H9 (cell line): ENCODE data around the gene COL18A1. TPM values are rescaled to one million over a fixed set of nuclear protein-coding genes. Genes with fewer than 3 reads are reported as not detected.

Experiments
- DNase-seq: peaks from one replicate; pipeline ENCODE4 v3.0.0-alpha.2; 2017
- H2AFZ ChIP-seq: one replicate; pipeline ENCODE4 v1.6.1; 2013; ENCODE audit warnings: mild to moderate bottlenecking, low read length, control low read depth, moderate library complexity
- H2AK5ac ChIP-seq: 2 replicates; pipeline ENCODE4 v1.6.1; 2013; ENCODE audit warnings: low read length, control low read depth, mixed read lengths; ENCODE audit not compliant: insufficient read length
- H2BK120ac ChIP-seq: one replicate; pipeline ENCODE4 v1.6.1; 2013; ENCODE audit warnings: low read depth, mild to moderate bottlenecking, low read length, control low read depth, inconsistent platforms; ENCODE audit not compliant: poor library complexity, severe bottlenecking
- H2BK12ac ChIP-seq: 2 replicates; pipeline ENCODE4 v1.6.1; 2013; ENCODE audit warnings: low read length, control low read depth, mixed read lengths, low read depth; ENCODE audit not compliant: insufficient read length
- H2BK15ac ChIP-seq: 2 replicates; pipeline ENCODE4 v1.6.1; 2013; ENCODE audit warnings: low read depth, low read length, control low read depth
- H2BK20ac ChIP-seq: one replicate; pipeline ENCODE4 v1.6.1; 2013; ENCODE audit warnings: low read depth, mild to moderate bottlenecking, low read length, control low read depth, inconsistent platforms; ENCODE audit not compliant: poor library complexity, severe bottlenecking
- H2BK5ac ChIP-seq: 2 replicates; pipeline ENCODE4 v1.6.1; 2013; ENCODE audit warnings: low read length, control low read depth, mixed read lengths; ENCODE audit not compliant: insufficient read length
- H3K14ac ChIP-seq: 2 replicates; pipeline ENCODE4 v1.6.1; 2013; ENCODE audit warnings: low read length, control low read depth; ENCODE audit not compliant: insufficient read depth
- H3K18ac ChIP-seq: 2 replicates; pipeline ENCODE4 v1.6.1; 2013; ENCODE audit warnings: low read depth, mild to moderate bottlenecking, mixed read lengths, low read length, control low read depth; ENCODE audit not compliant: insufficient read length
- H3K23ac ChIP-seq: 2 replicates; pipeline ENCODE4 v1.6.1; 2013; ENCODE audit warnings: low read length, control low read depth, mixed read lengths, low read depth; ENCODE audit not compliant: insufficient read length
- H3K23me2 ChIP-seq: 2 replicates; pipeline ENCODE4 v1.6.1; 2013; ENCODE audit warnings: low read depth, mild to moderate bottlenecking, mixed read lengths, low read length, control low read depth; ENCODE audit not compliant: insufficient read length, poor library complexity, severe bottlenecking
- H3K27ac ChIP-seq: 2 replicates; pipeline ENCODE4 v1.5.1; 2013; ENCODE audit warnings: low read length, control low read depth, mixed read lengths, low read depth; ENCODE audit not compliant: insufficient read length
- H3K27me3 ChIP-seq: 2 replicates; pipeline ENCODE4 v1.6.1; 2013; ENCODE audit warnings: low read length, control low read depth, inconsistent platforms; ENCODE audit not compliant: insufficient read depth
- H3K4ac ChIP-seq: 2 replicates; pipeline ENCODE4 v1.6.1; 2013; ENCODE audit warnings: low read depth, mild to moderate bottlenecking, control low read depth, inconsistent platforms, low read length, moderate library complexity
- H3K4me1 ChIP-seq: 2 replicates; pipeline ENCODE4 v1.6.1; 2013; ENCODE audit warnings: low read length, control low read depth, inconsistent platforms; ENCODE audit not compliant: insufficient read depth
- H3K4me2 ChIP-seq: 2 replicates; pipeline ENCODE4 v1.6.1; 2013; ENCODE audit warnings: low read length, control low read depth, mixed read lengths; ENCODE audit not compliant: insufficient read length, insufficient read depth
- H3K56ac ChIP-seq: 2 replicates; pipeline ENCODE4 v1.6.1; 2013; ENCODE audit warnings: low read depth, mild to moderate bottlenecking, mixed read lengths, low read length, control low read depth; ENCODE audit not compliant: insufficient read length
- H3K79me1 ChIP-seq: 2 replicates; pipeline ENCODE4 v1.6.1; 2013; ENCODE audit warnings: low read depth, mild to moderate bottlenecking, moderate library complexity, low read length, control low read depth, inconsistent platforms; ENCODE audit not compliant: insufficient read depth, poor library complexity, severe bottlenecking
- H3K79me2 ChIP-seq: 2 replicates; pipeline ENCODE4 v1.6.1; 2013; ENCODE audit warnings: low read length, control low read depth, inconsistent platforms; ENCODE audit not compliant: insufficient read depth
- H3K9ac ChIP-seq: 2 replicates; pipeline ENCODE4 v1.6.1; 2013; ENCODE audit warnings: low read length, control low read depth, mixed read lengths; ENCODE audit not compliant: insufficient read length; ENCODE audit errors: extremely low read depth
- H3K9me3 ChIP-seq: one replicate; pipeline ENCODE4 v1.6.1; 2013; ENCODE audit warnings: low read depth, low read length, inconsistent platforms; ENCODE audit not compliant: control insufficient read depth
- H3T11ph ChIP-seq: one replicate; pipeline ENCODE4 v1.6.1; 2013; ENCODE audit warnings: mild to moderate bottlenecking, low read length, control low read depth, inconsistent platforms
- H4K20me1 ChIP-seq: one replicate; pipeline ENCODE4 v1.6.1; 2013; ENCODE audit not compliant: control insufficient read depth, insufficient read length, insufficient read depth
- H4K5ac ChIP-seq: 2 replicates; pipeline ENCODE4 v1.6.1; 2013; ENCODE audit warnings: low read depth, mild to moderate bottlenecking, mixed read lengths, low read length, control low read depth; ENCODE audit not compliant: insufficient read length
- H4K8ac ChIP-seq: replicated peaks from 2 replicates; pipeline ENCODE4 v1.6.1; 2013; ENCODE audit warnings: low read length, control low read depth, mixed read lengths, low read depth; ENCODE audit not compliant: insufficient read length
- H4K91ac ChIP-seq: 2 replicates; pipeline ENCODE4 v1.6.1; 2013; ENCODE audit warnings: low read depth, mild to moderate bottlenecking, moderate library complexity, mixed read lengths, low read length, control low read depth; ENCODE audit not compliant: insufficient read length
- H3K27ac Mint-ChIP-seq, 3 experiments: 2 replicates in 2 of 3; 3 replicates in 1 of 3; pipeline ENCODE4 v1.8.0; 2020 to 2021; ENCODE audit warnings: mixed read lengths in 3 of 3, mild to moderate bottlenecking in 1 of 3, moderate library complexity in 1 of 3
- H3K27me3 Mint-ChIP-seq: 2 replicates; pipeline ENCODE4 v1.8.0; 2021; ENCODE audit warnings: low read depth, mild to moderate bottlenecking, moderate library complexity, mixed read lengths
- H3K36me3 Mint-ChIP-seq, 3 experiments: 2 replicates in 2 of 3; 3 replicates in 1 of 3; pipeline ENCODE4 v1.8.0; 2020 to 2021; ENCODE audit warnings: low read depth in 3 of 3, mixed read lengths in 3 of 3; ENCODE audit not compliant: insufficient read depth in 1 of 3
- H3K4me1 Mint-ChIP-seq, 2 experiments: 2 replicates each; pipeline ENCODE4 v1.8.0; 2020; ENCODE audit warnings: mixed read lengths in 2 of 2
- H3K4me3 Mint-ChIP-seq, 2 experiments: 2 replicates in 1 of 2; 3 replicates in 1 of 2; pipeline ENCODE4 v1.8.0; 2020 to 2021; ENCODE audit warnings: mild to moderate bottlenecking in 2 of 2, mixed read lengths in 2 of 2, moderate library complexity in 1 of 2
- H3K9me3 Mint-ChIP-seq, 2 experiments: 2 replicates in 1 of 2; 3 replicates in 1 of 2; pipeline ENCODE4 v1.8.0; 2020; ENCODE audit warnings: mild to moderate bottlenecking in 2 of 2, mixed read lengths in 2 of 2, moderate library complexity in 1 of 2
- WGBS: extraction: QIAGEN DNeasy Blood & Tissue Kit; methylation state at CpG from one replicate; pipeline ENCODE4 v1.1.7; 2013; ENCODE audit warnings: missing lambda C conversion rate, low lambda C conversion rate, mixed read lengths; ENCODE audit not compliant: insufficient read length; ENCODE audit errors: extremely low coverage; 5-methylcytosine and 5-hydroxymethylcytosine counted together
- total RNA-seq: library from RNA; stranded (reverse); gene quantifications from 2 replicates; pipeline ENCODE4 v1.2.1, GENCODE V29; 2021
- TF ChIP-seq, protein P1 (sequence below): fragments of 200-600 bp; sonication (generic); conservative IDR thresholded peaks from 3 replicates; pipeline ENCODE4 v1.8.0; 2021; ENCODE audit warnings: antibody characterized with exemption, mild to moderate bottlenecking

COL18A1 gene
- total RNA-seq, 1 experiment from 2014 or later = 232 TPM

DNA sequence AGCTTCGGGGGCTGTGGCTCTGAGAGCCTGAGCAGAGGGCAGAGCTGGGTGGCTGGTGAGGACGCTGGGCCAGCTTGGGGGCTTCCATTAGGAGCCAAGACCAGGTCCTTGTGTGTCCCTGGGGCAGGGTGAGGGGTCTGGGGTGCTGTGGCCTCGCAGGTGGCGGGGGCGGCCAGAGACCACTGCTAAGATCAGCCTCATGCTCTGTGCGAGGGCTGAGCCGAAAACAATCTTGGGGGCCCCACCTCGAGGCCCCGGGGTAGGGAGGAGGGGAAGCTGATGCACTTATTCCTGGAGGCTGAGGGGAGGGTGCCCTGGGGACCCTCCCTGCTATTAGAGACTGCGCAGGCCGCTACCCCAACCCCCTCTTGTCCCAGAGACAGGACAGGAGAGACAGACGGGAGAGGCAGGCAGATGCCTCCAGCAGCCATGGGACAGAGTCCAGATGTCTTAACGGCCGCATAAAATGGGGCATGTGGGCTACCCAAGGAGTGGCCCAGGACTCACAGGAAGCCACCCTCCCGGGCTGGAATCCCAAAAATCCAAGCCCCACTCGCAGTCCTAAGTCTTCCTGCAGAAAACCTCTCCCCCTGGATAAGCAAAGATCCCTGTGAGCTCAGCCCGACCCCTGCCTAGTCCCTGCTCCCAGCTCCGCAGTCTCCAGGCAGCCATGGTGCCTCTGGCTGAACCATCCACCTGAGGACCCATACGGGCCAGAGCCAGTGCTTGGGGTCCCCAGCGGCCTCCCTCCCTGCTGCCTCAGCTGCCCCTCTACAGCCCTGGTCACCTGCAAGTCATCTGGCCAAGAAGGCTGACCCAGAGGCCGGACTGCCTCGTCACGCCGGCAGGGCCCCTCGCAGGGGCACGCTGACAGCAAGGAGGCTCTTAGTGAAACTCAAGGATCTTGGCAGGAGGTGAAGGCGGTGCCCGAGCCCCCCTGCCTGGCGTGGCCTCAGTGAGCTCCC is 43.6 kb upstream of the COL18A1 start:
- Histone ChIP-seq H3K14ac (peak overlapping the region; percentile 53; the same call in 1 of the 2 replicates), H3K18ac (no peak overlapping the region), H2BK15ac (no peak overlapping the region), H3K27me3 (no peaks in the 10 kb centered on the region), H4K20me1 (no peaks in the 10 kb centered on the region), H3K4me1 (peaks cover 2% of the 10 kb centered on the region; the same call in 1 of the 2 replicates), H4K8ac (no peak overlapping the region), H2AK5ac (no peak overlapping the region), H3K23ac (no peak overlapping the region), H4K5ac (no peak overlapping the region), H3K56ac (no peak overlapping the region), H2BK5ac (no peak overlapping the region), H3K9me3 (no peaks in the 10 kb centered on the region), H3T11ph (no peak overlapping the region), H3K27ac (no peak overlapping the region), H2BK20ac (no peak overlapping the region), H2AFZ (no peak overlapping the region), H3K4me2 (no peak overlapping the region), H2BK120ac (no peak overlapping the region), H4K91ac (no peak overlapping the region), H2BK12ac (no peak overlapping the region), H3K79me1 (no peaks in the 10 kb centered on the region), H3K9ac (no peak overlapping the region), H3K23me2 (no peaks in the 10 kb centered on the region), H3K79me2 (no peaks in the 10 kb centered on the region), H3K4ac (no peak overlapping the region)
- H3K27me3 Mint-ChIP-seq = peaks cover 3% of the 10 kb centered on the region
- no peaks in the 10 kb centered on the region for H3K36me3 Mint-ChIP-seq
- no CpG with 5 or more reads among the region's 29 CpGs for WGBS
- TF ChIP-seq, protein P1, sequence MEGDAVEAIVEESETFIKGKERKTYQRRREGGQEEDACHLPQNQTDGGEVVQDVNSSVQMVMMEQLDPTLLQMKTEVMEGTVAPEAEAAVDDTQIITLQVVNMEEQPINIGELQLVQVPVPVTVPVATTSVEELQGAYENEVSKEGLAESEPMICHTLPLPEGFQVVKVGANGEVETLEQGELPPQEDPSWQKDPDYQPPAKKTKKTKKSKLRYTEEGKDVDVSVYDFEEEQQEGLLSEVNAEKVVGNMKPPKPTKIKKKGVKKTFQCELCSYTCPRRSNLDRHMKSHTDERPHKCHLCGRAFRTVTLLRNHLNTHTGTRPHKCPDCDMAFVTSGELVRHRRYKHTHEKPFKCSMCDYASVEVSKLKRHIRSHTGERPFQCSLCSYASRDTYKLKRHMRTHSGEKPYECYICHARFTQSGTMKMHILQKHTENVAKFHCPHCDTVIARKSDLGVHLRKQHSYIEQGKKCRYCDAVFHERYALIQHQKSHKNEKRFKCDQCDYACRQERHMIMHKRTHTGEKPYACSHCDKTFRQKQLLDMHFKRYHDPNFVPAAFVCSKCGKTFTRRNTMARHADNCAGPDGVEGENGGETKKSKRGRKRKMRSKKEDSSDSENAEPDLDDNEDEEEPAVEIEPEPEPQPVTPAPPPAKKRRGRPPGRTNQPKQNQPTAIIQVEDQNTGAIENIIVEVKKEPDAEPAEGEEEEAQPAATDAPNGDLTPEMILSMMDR = no peak
- peak overlapping the region in 2 of 3 experiments; percentile 55 to 57; a peak in 4 of 7 replicates for H3K27ac Mint-ChIP-seq
- no peak for DNase-seq
- H3K9me3 Mint-ChIP-seq = 0 out of 5 replicates have a peak, but pooled peaks cover 0 to 2% of the 10 kb centered on the region in 2 experiments
- H3K4me3 Mint-ChIP-seq = no peak overlapping the region
- H3K4me1 Mint-ChIP-seq = peaks cover 68 to 76% of the 10 kb centered on the region in 2 experiments
